ENCODE data around the gene DDX56. TPM values are rescaled to one million over a fixed set of nuclear protein-coding genes. Genes with fewer than 3 reads are reported as not detected.

The DDX56 gene
- total and polyA plus RNA-seq, 2 of the 13 experiments (the other 11 are each of a cell fraction or from before 2014, with no cell fraction given) = 82.6 to 120 TPM

GRCh38 chr7:44606341-44607140, 32.8 kb upstream of the DDX56 start, which contains the start of gene OGDH (continued):
- TF ChIP-seq STAT6 (CRISPR knock-in tag; IDR thresholded peaks at IDR 0.05; ENCODE audit: borderline replicate concordance) = no peak
- TF ChIP-seq ZNF749 (CRISPR knock-in tag; IDR thresholded peaks at IDR 0.05; ENCODE audit: borderline replicate concordance) = peak; percentile 76
- TF ChIP-seq ZNF441 (CRISPR knock-in tag; IDR thresholded peaks at IDR 0.05; ENCODE audit: borderline replicate concordance) = peak; percentile 54; the same call in 1 of the 2 replicates
- TF ChIP-seq ZNF512B (CRISPR knock-in tag; IDR thresholded peaks at IDR 0.05; ENCODE audit: borderline replicate concordance) = no peak
- peak; percentile 79; the same call in 1 of the 2 replicates for TF ChIP-seq TMF1 (CRISPR knock-in tag; IDR thresholded peaks at IDR 0.05; ENCODE audit: low read depth)
- TF ChIP-seq MEF2D (CRISPR knock-in tag; IDR thresholded peaks at IDR 0.05) = no peak
- TF ChIP-seq, protein P1, sequence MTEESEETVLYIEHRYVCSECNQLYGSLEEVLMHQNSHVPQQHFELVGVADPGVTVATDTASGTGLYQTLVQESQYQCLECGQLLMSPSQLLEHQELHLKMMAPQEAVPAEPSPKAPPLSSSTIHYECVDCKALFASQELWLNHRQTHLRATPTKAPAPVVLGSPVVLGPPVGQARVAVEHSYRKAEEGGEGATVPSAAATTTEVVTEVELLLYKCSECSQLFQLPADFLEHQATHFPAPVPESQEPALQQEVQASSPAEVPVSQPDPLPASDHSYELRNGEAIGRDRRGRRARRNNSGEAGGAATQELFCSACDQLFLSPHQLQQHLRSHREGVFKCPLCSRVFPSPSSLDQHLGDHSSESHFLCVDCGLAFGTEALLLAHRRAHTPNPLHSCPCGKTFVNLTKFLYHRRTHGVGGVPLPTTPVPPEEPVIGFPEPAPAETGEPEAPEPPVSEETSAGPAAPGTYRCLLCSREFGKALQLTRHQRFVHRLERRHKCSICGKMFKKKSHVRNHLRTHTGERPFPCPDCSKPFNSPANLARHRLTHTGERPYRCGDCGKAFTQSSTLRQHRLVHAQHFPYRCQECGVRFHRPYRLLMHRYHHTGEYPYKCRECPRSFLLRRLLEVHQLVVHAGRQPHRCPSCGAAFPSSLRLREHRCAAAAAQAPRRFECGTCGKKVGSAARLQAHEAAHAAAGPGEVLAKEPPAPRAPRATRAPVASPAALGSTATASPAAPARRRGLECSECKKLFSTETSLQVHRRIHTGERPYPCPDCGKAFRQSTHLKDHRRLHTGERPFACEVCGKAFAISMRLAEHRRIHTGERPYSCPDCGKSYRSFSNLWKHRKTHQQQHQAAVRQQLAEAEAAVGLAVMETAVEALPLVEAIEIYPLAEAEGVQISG (CRISPR knock-in tag; IDR thresholded peaks at IDR 0.05) = peak; percentile 75
- TF ChIP-seq CHD2 (IDR thresholded peaks at IDR 0.05; ENCODE audit: low read depth, low read length) = peak; percentile 60; the same call in 1 of the 2 replicates
- peak; percentile 84 for TF ChIP-seq MXD1 (CRISPR knock-in tag; IDR thresholded peaks at IDR 0.05)
- no peak for TF ChIP-seq RFXANK (CRISPR knock-in tag; IDR thresholded peaks at IDR 0.05)
- peak; percentile 96 for TF ChIP-seq GATAD1 (CRISPR knock-in tag; IDR thresholded peaks at IDR 0.05)
- peak; percentile 81; the same call in 1 of the 2 replicates for TF ChIP-seq KDM5A (IDR thresholded peaks at IDR 0.05; ENCODE audit: borderline replicate concordance, low read length)
- no peak for TF ChIP-seq KDM1A (CRISPR knock-in tag; IDR thresholded peaks at IDR 0.05)
- peak; percentile 62; the same call in 1 of the 2 replicates for TF ChIP-seq ZC3H13 (CRISPR knock-in tag; IDR thresholded peaks at IDR 0.05)
- TF ChIP-seq KDM6A (CRISPR knock-in tag; IDR thresholded peaks at IDR 0.05; ENCODE audit: low read depth) = 0 out of 2 replicates have a peak, but pooled peaks have one; percentile 8
- TF ChIP-seq IKZF1 (IDR thresholded peaks at IDR 0.05) = no peak
- 0 out of 2 replicates have a peak, but pooled peaks have one; percentile 40 for TF ChIP-seq SRF (IDR thresholded peaks at IDR 0.05; ENCODE audit: low read depth, low read length)
- TF ChIP-seq ZNF781 (CRISPR knock-in tag; IDR thresholded peaks at IDR 0.05; ENCODE audit: borderline replicate concordance, not compliant biosample characterization) = no peak
- TF ChIP-seq SP5 (CRISPR knock-in tag; IDR thresholded peaks at IDR 0.05; ENCODE audit: borderline replicate concordance, low read depth) = no peak; the same call in none of the 2 replicates
- no peak; the same call in 1 of the 2 replicates for TF ChIP-seq RFXAP (CRISPR knock-in tag; IDR thresholded peaks at IDR 0.05; ENCODE audit: borderline replicate concordance)

Data from HepG2 (cell line).